GM04504 (cell line): Measurements from ENCODE around the gene PMIS2.

ENCODE experiments used
- DNase-seq: peaks from one replicate; pipeline ENCODE4 v3.0.0-alpha.2; 2012; ENCODE audit warnings: low read depth

The PMIS2 gene

GRCh38 chr19:35556846-35557538, 29.0 kb upstream of the PMIS2 start:
- no peak for DNase-seq

GRCh38 chr19:35557539-35558399, 28.2 kb upstream of the PMIS2 start:
- no peak for DNase-seq

DNA sequence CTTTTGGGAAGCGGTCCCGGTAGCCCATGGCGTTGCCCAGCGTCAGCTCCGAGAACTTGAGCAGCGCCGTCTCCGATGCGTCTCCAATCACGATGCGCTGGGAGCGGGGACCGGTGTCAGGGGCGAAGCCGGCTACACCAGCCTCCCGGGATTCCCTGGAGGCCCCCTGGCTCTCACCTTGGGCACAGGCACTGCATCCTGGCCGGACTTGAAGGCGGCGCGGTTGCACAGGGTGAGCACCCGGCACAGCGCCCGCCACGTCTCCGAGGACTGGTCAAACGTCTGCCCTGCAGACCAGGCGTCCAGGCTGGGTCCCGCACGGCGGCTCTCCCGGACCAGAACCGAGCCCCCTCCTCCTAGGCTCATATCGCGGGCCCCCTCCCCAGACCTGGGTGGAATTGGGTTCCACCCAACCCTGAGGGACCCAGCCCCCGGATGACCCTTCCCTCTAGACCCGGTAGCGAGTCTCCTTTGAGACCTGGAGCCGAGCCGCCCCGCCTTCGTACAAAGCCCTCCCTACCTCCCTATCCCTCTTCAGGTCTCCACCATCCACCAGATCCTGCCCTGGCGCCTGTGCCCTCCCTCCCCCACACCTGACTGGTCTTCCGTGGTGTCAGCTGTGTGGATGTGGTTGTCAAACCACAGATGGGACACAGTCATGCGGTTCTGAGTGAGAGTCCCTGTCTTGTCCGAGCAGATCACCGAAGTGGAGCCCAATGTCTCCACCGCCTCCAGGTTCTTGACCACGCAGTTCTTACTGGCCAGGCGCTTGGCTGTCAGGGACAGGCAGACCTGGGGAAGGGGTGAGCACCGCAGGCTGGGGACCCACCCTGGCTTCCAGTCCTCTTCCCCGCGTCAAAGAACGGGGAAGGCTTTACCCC, 27.3 kb upstream of the PMIS2 start:
- DNase-seq, result no peak

DNA sequence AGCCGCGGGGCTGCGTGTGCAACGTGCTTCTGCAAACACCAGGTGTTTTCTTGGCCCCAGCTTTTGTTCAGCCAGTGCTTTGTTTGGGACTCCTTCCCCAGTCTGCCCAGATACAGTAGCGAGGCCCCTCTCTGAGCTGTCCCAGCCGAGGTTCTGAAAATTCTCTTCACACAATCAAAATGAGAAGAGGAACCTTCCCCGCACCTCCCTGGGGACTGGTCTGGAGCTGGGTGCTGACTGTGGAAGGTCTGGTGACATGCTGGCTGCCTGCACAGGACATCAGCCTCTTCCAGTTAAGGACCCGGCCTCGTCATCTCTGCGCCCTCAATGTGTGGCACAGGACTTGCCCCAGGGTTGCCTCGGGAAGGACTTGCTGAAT, 26.7 kb upstream of the PMIS2 start:
- DNase-seq, result no peak

DNA sequence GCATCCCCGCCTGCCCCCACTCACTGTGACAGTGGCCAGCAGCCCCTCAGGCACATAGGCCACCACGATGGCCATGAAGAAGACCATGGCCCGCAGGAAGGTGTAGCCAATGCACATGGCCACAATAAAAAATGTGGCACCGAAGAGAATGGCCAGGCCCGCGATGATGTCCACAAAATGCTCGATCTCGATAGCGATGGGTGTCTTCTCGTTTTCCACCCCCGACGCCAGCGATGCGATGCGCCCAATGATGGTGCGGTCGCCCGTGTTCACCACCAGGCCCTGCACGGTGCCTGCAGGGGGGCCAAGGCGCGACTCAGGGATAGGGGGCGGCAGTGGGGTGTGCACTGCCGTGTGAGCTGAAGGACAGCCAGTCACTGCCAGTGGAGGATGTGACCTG, 26.2 kb upstream of the PMIS2 start:
- DNase-seq, result no peak

DNA sequence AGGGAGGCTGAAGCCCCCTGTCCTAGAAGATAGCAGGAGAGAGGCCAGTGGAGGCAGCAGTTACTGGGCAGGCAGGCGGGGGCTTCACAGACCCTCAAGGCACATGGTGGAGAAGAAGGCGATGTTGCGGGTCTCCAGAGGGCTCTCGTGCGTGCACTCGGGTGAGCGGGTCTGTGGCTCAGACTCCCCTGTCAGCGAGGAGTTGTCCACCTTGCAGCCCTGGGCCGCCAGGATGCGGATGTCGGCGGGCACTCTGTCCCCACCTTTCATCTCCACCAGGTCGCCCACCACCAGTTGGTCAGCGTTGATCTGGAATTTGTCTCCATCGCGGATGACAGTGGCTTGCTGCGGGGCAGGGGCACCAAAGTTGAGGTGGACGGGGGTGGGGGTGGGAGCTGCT, 25.7 kb upstream of the PMIS2 start:
- DNase-seq, result no peak

DNA sequence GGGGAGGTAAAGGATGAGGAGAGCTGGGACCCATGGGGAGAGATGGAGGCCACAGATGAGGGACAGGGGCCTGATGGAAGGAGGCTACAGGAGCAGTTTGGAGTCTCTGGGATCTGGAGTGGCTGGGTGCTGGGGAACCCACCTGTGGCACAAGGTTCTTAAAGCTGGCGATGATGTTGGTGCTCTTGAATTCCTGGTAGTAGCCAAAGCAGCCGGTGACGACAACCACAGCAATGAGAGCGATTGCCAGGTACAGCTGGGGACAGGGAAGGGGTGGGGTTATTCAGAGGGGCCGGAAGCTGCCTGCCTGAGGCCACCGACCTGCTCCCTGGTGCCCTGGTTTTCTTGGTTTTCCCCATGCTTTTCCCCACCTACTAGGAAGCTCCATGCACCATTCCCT, 25.3 kb upstream of the PMIS2 start:
- DNase-seq, result no peak

GRCh38 chr19:35561436-35561835, 24.5 kb upstream of the PMIS2 start:
- no peak for DNase-seq

- no peak for DNase-seq
Measured at GRCh38 chr19:35562336-35562735, 23.6 kb upstream of the PMIS2 start.

DNA sequence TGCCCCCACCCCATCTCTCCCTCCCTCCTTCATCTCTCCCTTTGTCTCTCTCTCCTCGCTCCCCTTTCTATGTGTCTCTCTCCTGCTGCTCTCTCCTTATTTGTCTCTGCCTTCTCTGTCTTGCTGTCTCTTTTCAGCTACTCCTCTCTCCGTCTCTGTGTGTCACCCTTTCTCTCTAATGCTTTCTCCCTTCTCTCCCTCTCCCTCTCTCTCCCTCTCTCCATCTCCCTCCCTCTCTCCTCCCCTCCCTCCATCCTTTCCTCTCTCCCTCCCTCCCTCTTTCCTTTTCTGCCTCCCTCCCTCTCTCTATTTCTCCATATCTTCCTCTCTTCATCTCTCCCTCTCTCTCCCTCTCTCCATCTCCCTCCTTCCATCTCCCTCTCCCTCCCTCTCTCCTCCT, 23.2 kb upstream of the PMIS2 start:
- no peak for DNase-seq

- DNase-seq, result no peak
Measured at GRCh38 chr19:35563207-35563829, 22.7 kb upstream of the PMIS2 start, which contains the start of gene ATP4A. ATP4A (minus strand) TSS chr19:35563658; CDS start chr19:35563629, 29 bp downstream.

GRCh38 chr19:35565016-35565856, 20.7 kb upstream of the PMIS2 start:
- DNase-seq, result no peak

DNA sequence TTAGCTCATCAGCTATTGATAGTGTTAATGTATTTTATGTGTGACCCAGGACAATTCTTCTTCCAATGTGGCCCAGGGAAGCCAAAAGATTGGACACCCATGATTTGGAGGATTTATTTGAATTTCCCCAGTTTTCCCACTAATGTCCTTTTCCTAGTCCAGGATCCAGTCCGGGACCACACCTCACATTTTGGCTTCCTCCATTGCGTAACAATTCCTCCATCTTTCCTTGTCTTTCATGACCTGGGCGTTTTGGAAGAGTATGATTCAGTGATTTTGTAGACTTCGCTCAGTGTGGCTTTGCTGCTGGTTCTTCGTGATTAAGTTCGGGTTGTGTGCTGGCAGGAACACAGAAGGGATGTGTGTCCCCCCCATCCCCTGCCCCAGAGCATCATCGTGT, 19.2 kb upstream of the PMIS2 start:
- DNase-seq, result no peak

DNA sequence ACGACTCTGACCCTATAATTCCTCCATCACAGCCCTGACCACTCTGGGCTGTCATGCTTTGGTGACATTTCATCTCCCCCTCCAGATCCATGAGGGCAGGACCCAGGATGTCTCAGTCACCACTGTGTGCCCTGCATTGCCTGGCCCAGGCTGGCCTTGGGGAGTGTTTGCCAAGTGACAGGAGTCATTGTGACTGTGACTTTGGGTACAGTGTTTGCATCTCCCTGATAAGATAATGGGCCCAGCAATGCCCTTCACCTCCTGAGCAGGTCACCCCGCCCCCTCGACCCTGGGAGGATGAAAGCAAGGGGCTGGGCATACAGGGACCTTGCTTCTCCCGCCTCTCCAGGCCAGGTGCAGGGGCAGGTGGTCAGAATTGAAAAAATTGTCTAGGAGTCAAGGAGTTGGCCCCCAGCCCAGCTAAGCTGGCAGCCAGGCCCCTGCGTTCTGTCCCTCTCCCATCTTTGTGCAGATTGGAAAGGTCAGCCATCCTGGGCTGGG, 16.6 kb upstream of the PMIS2 start:
- no peak for DNase-seq

DNA sequence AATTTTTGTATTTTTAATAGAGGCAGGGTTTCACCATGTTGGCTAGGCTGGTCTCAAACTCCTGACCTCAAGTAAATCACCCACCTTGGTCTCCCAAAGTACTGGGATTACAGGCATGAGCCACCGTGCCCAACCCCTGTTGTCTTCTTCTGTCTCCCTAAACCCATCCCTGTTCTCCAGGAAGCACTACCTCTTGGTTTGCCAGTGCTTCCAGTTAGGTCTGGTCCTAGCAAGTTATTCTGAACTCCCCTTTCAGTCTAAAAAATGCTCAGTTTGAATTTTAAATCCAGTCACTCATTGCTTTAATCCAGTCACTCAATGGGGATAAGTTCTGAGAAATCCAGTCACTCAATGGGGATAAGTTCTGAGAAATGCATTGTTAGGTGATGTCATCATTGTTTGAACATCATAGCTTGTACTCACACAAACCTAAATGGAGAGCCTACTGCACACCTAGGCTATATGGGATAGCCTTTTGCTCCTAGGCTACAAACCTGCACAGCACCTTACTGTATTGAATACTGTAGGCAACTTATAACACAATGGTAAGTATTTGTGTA, 14.5 kb upstream of the PMIS2 start:
- no peak for DNase-seq

DNA sequence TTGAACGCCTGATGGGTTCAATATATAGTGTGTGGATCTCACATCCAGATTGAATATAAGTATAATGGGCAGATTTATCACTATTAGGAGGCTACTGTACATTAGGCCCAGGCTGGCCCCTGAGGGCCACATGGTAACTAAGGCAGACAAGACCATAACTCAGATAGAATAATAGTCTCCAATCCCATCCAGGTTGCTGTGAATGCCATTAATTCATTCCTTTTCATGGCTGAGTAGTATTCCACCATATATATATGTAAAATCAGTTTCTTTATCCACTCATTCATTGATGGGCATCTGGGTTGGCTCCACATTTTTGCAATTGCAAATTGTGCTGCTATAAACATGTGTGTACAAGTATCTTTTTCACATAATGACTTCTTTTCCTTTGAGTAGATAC, 8.1 kb upstream of the PMIS2 start:
- no peak for DNase-seq

DNA sequence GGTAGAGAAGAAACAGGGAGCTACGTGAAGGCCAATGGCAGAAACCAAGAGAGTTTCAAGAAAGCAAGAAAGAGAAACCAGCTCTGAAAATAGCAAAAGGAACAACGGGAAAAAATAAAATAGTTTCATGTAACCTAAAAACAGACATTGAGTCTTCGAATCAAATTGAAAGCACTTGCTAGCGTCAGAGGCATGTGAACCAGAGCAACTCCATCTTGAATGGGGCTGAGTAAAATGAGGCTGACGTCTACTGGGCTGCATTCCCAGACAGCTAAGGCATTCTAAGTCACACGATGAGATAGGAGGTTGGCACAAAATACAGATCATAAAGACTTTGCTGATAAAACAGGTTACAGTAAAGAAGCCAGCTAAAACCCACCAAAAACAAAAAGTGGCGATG, 7.3 kb upstream of the PMIS2 start:
- DNase-seq, result no peak

- DNase-seq, result no peak
Measured at GRCh38 chr19:35582760-35583159, 3.2 kb upstream of the PMIS2 start.

DNA sequence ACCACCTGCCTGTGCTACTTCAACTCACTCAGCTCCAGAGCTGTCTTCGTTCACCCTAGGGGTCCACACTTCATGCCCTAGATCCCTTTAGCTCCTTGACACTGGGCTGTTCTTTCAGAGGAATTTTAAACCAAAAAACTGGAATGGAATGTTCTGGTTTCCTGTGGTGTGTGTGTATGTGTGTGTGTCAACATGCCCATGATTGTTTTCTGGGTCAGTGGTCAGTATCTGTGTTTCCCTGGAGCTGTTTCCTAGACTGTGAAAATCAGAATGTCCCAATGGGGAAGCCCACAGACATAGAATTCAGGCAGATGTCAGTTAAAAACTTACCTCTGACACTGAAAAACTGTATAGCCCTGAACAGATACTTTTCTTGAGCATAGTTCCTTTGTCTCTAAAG, 1.3 kb downstream of the PMIS2 start:
- no peak for DNase-seq

GRCh38 chr19:35590875-35591274, 4.9 kb downstream of the PMIS2 start:
- DNase-seq, result no peak

- no peak for DNase-seq
Measured at GRCh38 chr19:35592226-35592625, 6.3 kb downstream of the PMIS2 start.
